Measurements from ENCODE around the gene ANG. TPM values are rescaled to one million over a fixed set of nuclear protein-coding genes. Genes with fewer than 3 reads are reported as not detected.

The ANG gene
- polyA plus RNA-seq, 1 of the 3 experiments (the other 2 are of a cell fraction) = 3.6 TPM

- Histone ChIP-seq H3K9ac (no peak overlapping the region), H3K4me3 (ENCODE audit: low read depth in 2 of 2, low read length in 1 of 2) (no peak overlapping the region), H3K4me1 (ENCODE audit: control insufficient read depth in 1 of 2, insufficient read depth in 2 of 2, low read depth in 1 of 2, low read length in 1 of 2) (peaks cover 5 to 8% of the 10 kb centered on the region in 2 experiments; a peak in 3 of 4 replicates), H3K36me3 (replicated peaks in 1 of 2; ENCODE audit: control insufficient read depth in 1 of 2, insufficient read depth in 2 of 2, low read length in 1 of 2) (no peaks in the 10 kb centered on the region), H3K9me2 (no peaks in the 10 kb centered on the region), H3K9me3 (no peaks in the 10 kb centered on the region), H3K4me2 (no peak overlapping the region), H3K27ac (ENCODE audit: low read depth in 2 of 2, low read length in 1 of 2) (no peak overlapping the region), H3F3A (replicated peaks; ENCODE audit: insufficient read depth) (peaks cover 9% of the 10 kb centered on the region), H3K27me3 (ENCODE audit: insufficient read depth) (peaks cover 47% of the 10 kb centered on the region), H4K20me1 (ENCODE audit: insufficient read depth) (no peaks in the 10 kb centered on the region), H2AFZ (ENCODE audit: low read depth) (no peak overlapping the region), H3K79me2 (ENCODE audit: insufficient read depth) (no peaks in the 10 kb centered on the region)
- no peak for TF ChIP-seq SIN3A (IDR thresholded peaks at IDR 0.05; ENCODE audit: borderline replicate concordance, low read depth, low read length)
- POLR2A ChIA-PET = no interaction called here
- WGBS (ENCODE audit: low lambda C conversion rate) = 20% methylated on average over 2 of the region's 2 CpGs
- CTCF ChIA-PET = no interaction called here
- no peak for DNase-seq
Measured at GRCh38 chr14:20676072-20676471, 12.5 kb upstream of the ANG start.

GRCh38 chr14:20679907-20680306 lies 8.7 kb upstream of the ANG start:
- peaks cover 25% of the 10 kb centered on the region for H3K27me3 ChIP-seq (ENCODE audit: insufficient read depth)
- peak overlapping the region; percentile 47; the same call in 1 of the 2 replicates for H2AFZ ChIP-seq (ENCODE audit: low read depth)
- H3K4me2 ChIP-seq = peak overlapping the region; percentile 97
- no peaks in the 10 kb centered on the region for H3K9me3 ChIP-seq
- H3K9ac ChIP-seq = no peak overlapping the region
- no peak overlapping the region for H3K27ac ChIP-seq (ENCODE audit: low read depth in 2 of 2, low read length in 1 of 2)
- WGBS (ENCODE audit: low lambda C conversion rate) = 14% methylated on average over 1 of the region's 1 CpG
- H3F3A ChIP-seq (replicated peaks; ENCODE audit: insufficient read depth) = peaks cover 32% of the 10 kb centered on the region
- DNase-seq = peak; percentile 29
- H4K20me1 ChIP-seq (ENCODE audit: insufficient read depth) = no peaks in the 10 kb centered on the region
- ChIA-PET CTCF (interaction anchor here (1.8 to 5.5 kb wide), 2 partner anchors 37 to 70 kb away, joined by 3 to 25 read pairs; no protein-coding TSS in a partner anchor), POLR2A (no interaction called here)
- no peaks in the 10 kb centered on the region for H3K79me2 ChIP-seq (ENCODE audit: insufficient read depth)
- no peaks in the 10 kb centered on the region for H3K36me3 ChIP-seq (replicated peaks in 1 of 2; ENCODE audit: control insufficient read depth in 1 of 2, insufficient read depth in 2 of 2, low read length in 1 of 2)
- H3K9me2 ChIP-seq = no peaks in the 10 kb centered on the region
- H3K4me3 ChIP-seq (ENCODE audit: low read depth in 2 of 2, low read length in 1 of 2) = peak overlapping the region; percentile 93 to 97; a peak in 3 of 4 replicates
- peaks cover 5 to 26% of the 10 kb centered on the region in 2 experiments; a peak in 3 of 4 replicates for H3K4me1 ChIP-seq (ENCODE audit: control insufficient read depth in 1 of 2, insufficient read depth in 2 of 2, low read depth in 1 of 2, low read length in 1 of 2)
- TF ChIP-seq IRF3 (IDR thresholded peaks at IDR 0.05; ENCODE audit: low read depth, low read length) (no peak), USF1 (IDR thresholded peaks at IDR 0.05; ENCODE audit: borderline replicate concordance, low read depth) (peak; percentile 89), TAF1 (IDR thresholded peaks at IDR 0.05; ENCODE audit: borderline replicate concordance, low read depth, low read length) (no peak), FOXM1 (IDR thresholded peaks at IDR 0.05; ENCODE audit: low read depth) (no peak), CHD2 (IDR thresholded peaks at IDR 0.05; ENCODE audit: low read length, partially characterized antibody) (no peak)

GRCh38 chr14:20680363-20680762 lies 8.2 kb upstream of the ANG start:
- no peaks in the 10 kb centered on the region for H3K79me2 ChIP-seq (ENCODE audit: insufficient read depth)
- DNase-seq = no peak
- no peaks in the 10 kb centered on the region for H3K9me3 ChIP-seq
- H3K27me3 ChIP-seq (ENCODE audit: insufficient read depth) = peaks cover 23% of the 10 kb centered on the region
- H3K4me2 ChIP-seq = peak overlapping the region; percentile 97
- no peak overlapping the region for H3K27ac ChIP-seq (ENCODE audit: low read depth in 2 of 2, low read length in 1 of 2)
- no peak overlapping the region for H3K9ac ChIP-seq
- WGBS (ENCODE audit: low lambda C conversion rate) = 21% methylated on average over 7 of the region's 8 CpGs
- H4K20me1 ChIP-seq (ENCODE audit: insufficient read depth) = no peaks in the 10 kb centered on the region
- peaks cover 5 to 26% of the 10 kb centered on the region in 2 experiments; a peak in 3 of 4 replicates for H3K4me1 ChIP-seq (ENCODE audit: control insufficient read depth in 1 of 2, insufficient read depth in 2 of 2, low read depth in 1 of 2, low read length in 1 of 2)
- H2AFZ ChIP-seq (ENCODE audit: low read depth) = peak overlapping the region; percentile 97
- ChIA-PET CTCF (interaction anchor here (0.8 to 5.5 kb wide), 6 partner anchors 11 to 291 kb away, joined by 3 to 25 read pairs (median 4); no protein-coding TSS in a partner anchor), POLR2A (no interaction called here)
- H3K36me3 ChIP-seq (replicated peaks in 1 of 2; ENCODE audit: control insufficient read depth in 1 of 2, insufficient read depth in 2 of 2, low read length in 1 of 2) = no peaks in the 10 kb centered on the region
- no peaks in the 10 kb centered on the region for H3K9me2 ChIP-seq
- H3F3A ChIP-seq (replicated peaks; ENCODE audit: insufficient read depth) = peaks cover 37% of the 10 kb centered on the region
- H3K4me3 ChIP-seq (ENCODE audit: low read depth in 2 of 2, low read length in 1 of 2) = peak overlapping the region; percentile 93 to 97
- TF ChIP-seq MXI1 (IDR thresholded peaks at IDR 0.05; ENCODE audit: low read depth, low read length) = no peak
- no peak for TF ChIP-seq CTCF (IDR thresholded peaks at IDR 0.05)
- TF ChIP-seq EP300 (IDR thresholded peaks at IDR 0.05; ENCODE audit: borderline replicate concordance in 1 of 2, low read depth in 1 of 2, low read length in 1 of 2) = no peak
- no peak for TF ChIP-seq NRF1 (IDR thresholded peaks at IDR 0.05; ENCODE audit: low read depth, low read length)
- no peak for TF ChIP-seq MEF2A (IDR thresholded peaks at IDR 0.05; ENCODE audit: borderline replicate concordance, low read depth)
- no peak for TF ChIP-seq EZH2phosphoT487 (IDR thresholded peaks at IDR 0.05; ENCODE audit: borderline replicate concordance, low read depth)
- TF ChIP-seq JUND (IDR thresholded peaks at IDR 0.05) = no peak
- no peak for TF ChIP-seq FOXJ3 (CRISPR knock-in tag; IDR thresholded peaks at IDR 0.05)
- no peak for TF ChIP-seq USF1 (IDR thresholded peaks at IDR 0.05; ENCODE audit: borderline replicate concordance, low read depth)
- TF ChIP-seq RFX5 (IDR thresholded peaks at IDR 0.05; ENCODE audit: low read length) = no peak
- no peak for TF ChIP-seq RXRA (IDR thresholded peaks at IDR 0.05; ENCODE audit: borderline replicate concordance, low read depth)
- no peak for TF ChIP-seq NFIC (IDR thresholded peaks at IDR 0.05; ENCODE audit: borderline replicate concordance)

Measured in SK-N-SH (cell line).